Astrocyte (in vitro differentiated cells and primary cell): ENCODE data around the gene NHLRC3. TPM values are rescaled to one million over a fixed set of nuclear protein-coding genes. Genes with fewer than 3 reads are reported as not detected.

Experiments used
- DNase-seq: peaks from one replicate; pipeline ENCODE4 v3.0.0-alpha.2; 2010; ENCODE audit warnings: low read depth
- FAIRE-seq: peaks from 2 replicates; lab custom pipeline; 2011; peaks lifted over from hg19 to GRCh38; lab: Jason Lieb, UNC
- H2AFZ ChIP-seq: 2 replicates; pipeline ENCODE4 v1.6.0; 2012; ENCODE audit warnings: low read depth, low read length, inconsistent platforms
- H3K27ac ChIP-seq: 2 replicates; pipeline ENCODE4 v1.5.1; 2011; ENCODE audit warnings: low read depth, low read length, inconsistent platforms
- H3K27me3 ChIP-seq: 2 replicates; pipeline ENCODE4 v1.6.0; 2011; ENCODE audit warnings: low read length, inconsistent platforms; ENCODE audit not compliant: insufficient read depth
- H3K36me3 ChIP-seq: 2 replicates; pipeline ENCODE4 v1.5.1; 2011; ENCODE audit warnings: low read length, inconsistent platforms; ENCODE audit not compliant: insufficient read depth
- H3K4me1 ChIP-seq: 2 replicates; pipeline ENCODE4 v1.5.1; 2011; ENCODE audit warnings: low read length, inconsistent platforms; ENCODE audit not compliant: insufficient read depth
- H3K4me2 ChIP-seq: 2 replicates; pipeline ENCODE4 v1.6.0; 2012; ENCODE audit warnings: low read length, inconsistent platforms
- H3K4me3 ChIP-seq: 2 replicates; pipeline ENCODE4 v1.5.1; 2011; ENCODE audit warnings: low read depth, mild to moderate bottlenecking, low read length, inconsistent platforms; ENCODE audit not compliant: insufficient read depth
- H3K79me2 ChIP-seq: 2 replicates; pipeline ENCODE4 v1.6.0; 2012; ENCODE audit warnings: mild to moderate bottlenecking, low read length, inconsistent platforms; ENCODE audit not compliant: insufficient read depth
- H3K9ac ChIP-seq: 2 replicates; pipeline ENCODE4 v1.6.0; 2012; ENCODE audit warnings: mild to moderate bottlenecking, low read length, inconsistent platforms
- H3K9me3 ChIP-seq: 2 replicates; pipeline ENCODE4 v1.5.1; 2012; ENCODE audit warnings: low read depth, mild to moderate bottlenecking, low read length, inconsistent platforms; ENCODE audit not compliant: insufficient read depth
- H4K20me1 ChIP-seq: 2 replicates; pipeline ENCODE4 v1.6.0; 2012; ENCODE audit warnings: low read length, inconsistent platforms; ENCODE audit not compliant: insufficient read depth
- H3K27ac Mint-ChIP-seq: one replicate; pipeline ENCODE4 v1.8.0; 2021; ENCODE audit warnings: mild to moderate bottlenecking, mixed read lengths; ENCODE audit not compliant: unreplicated experiment
- H3K27me3 Mint-ChIP-seq: one replicate; pipeline ENCODE4 v1.8.0; 2021; ENCODE audit warnings: low read depth, mixed read lengths; ENCODE audit not compliant: unreplicated experiment
- H3K36me3 Mint-ChIP-seq: one replicate; pipeline ENCODE4 v1.8.0; 2021; ENCODE audit warnings: low read depth, mixed read lengths; ENCODE audit not compliant: unreplicated experiment
- H3K4me1 Mint-ChIP-seq: one replicate; pipeline ENCODE4 v1.8.0; 2021; ENCODE audit warnings: low read depth, mixed read lengths; ENCODE audit not compliant: unreplicated experiment
- H3K4me3 Mint-ChIP-seq: one replicate; pipeline ENCODE4 v1.8.0; 2021; ENCODE audit warnings: mild to moderate bottlenecking, moderate library complexity, mixed read lengths; ENCODE audit not compliant: unreplicated experiment
- H3K9me3 Mint-ChIP-seq: one replicate; pipeline ENCODE4 v1.8.0; 2021; ENCODE audit warnings: mild to moderate bottlenecking, mixed read lengths; ENCODE audit not compliant: unreplicated experiment
- CTCF ChIP-seq: IDR thresholded peaks from 2 replicates; pipeline ENCODE4 v1.5.1; 2011; ENCODE audit warnings: low read depth, mild to moderate bottlenecking, inconsistent platforms, low read length, moderate library complexity; ENCODE audit not compliant: insufficient read depth
- EZH2 ChIP-seq: IDR thresholded peaks from 2 replicates; pipeline ENCODE4 v1.6.1; 2012; ENCODE audit warnings: mild to moderate bottlenecking, low read length, inconsistent platforms; ENCODE audit not compliant: insufficient read depth
- total RNA-seq: library from RNA; stranded (reverse); gene quantifications from 2 replicates; pipeline ENCODE4 v1.2.1, GENCODE V29; 2021

NHLRC3 gene
- total RNA-seq, 1 donor from 2014 or later = 8.2 TPM

GRCh38 chr13:39037410-39037879, 811 bp upstream of the NHLRC3 start:
- Histone ChIP-seq H4K20me1 (peaks cover 30% of the 10 kb centered on the region), H3K36me3 (no peaks in the 10 kb centered on the region), H3K27me3 (no peaks in the 10 kb centered on the region), H3K4me3 (peak overlapping the region; percentile 96), H3K9ac (peak overlapping the region; percentile 87), H3K4me1 (peaks cover 3% of the 10 kb centered on the region), H2AFZ (peak overlapping the region; percentile 99), H3K27ac (peak overlapping the region; percentile 93), H3K9me3 (no peaks in the 10 kb centered on the region), H3K4me2 (peak overlapping the region; percentile 98), H3K79me2 (peaks cover 62% of the 10 kb centered on the region)
- Mint-ChIP-seq H3K27ac (no peak overlapping the region), H3K27me3 (no peaks in the 10 kb centered on the region), H3K4me1 (peaks cover 14% of the 10 kb centered on the region), H3K36me3 (no peaks in the 10 kb centered on the region), H3K4me3 (peak overlapping the region; percentile 93), H3K9me3 (no peaks in the 10 kb centered on the region)
- no peak for DNase-seq
- TF ChIP-seq CTCF (no peak), EZH2 (no peak)
- FAIRE-seq = no peak

DNA sequence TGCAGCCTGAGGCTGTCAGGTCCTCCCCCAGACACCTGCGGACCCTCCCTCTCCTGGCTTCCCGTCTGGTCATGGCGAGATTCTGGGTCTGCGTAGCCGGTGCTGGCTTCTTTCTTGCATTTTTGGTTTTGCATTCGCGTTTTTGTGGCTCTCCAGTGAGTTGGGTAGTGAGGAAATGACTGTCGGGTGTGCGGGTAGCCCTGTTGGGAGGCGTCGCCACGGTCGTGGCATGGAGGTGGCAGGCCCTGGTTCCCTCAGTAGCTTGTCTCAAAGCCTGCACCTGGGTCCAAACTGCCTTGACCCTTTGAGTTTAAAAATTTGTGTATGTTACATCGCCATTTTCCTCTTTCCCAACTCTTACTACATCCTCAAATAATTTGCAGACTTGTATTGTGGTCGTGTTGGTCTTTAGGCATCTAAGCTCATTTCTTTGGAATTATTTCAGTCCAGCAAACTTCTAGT, 344 bp downstream of the NHLRC3 start:
- Histone ChIP-seq H3K4me1 (peaks cover 3% of the 10 kb centered on the region), H3K27ac (peak overlapping the region; percentile 93), H3K79me2 (peaks cover 51% of the 10 kb centered on the region), H3K4me2 (peak overlapping the region; percentile 98), H3K4me3 (peak overlapping the region; percentile 96), H3K9ac (peak overlapping the region; percentile 87), H3K27me3 (no peaks in the 10 kb centered on the region), H4K20me1 (peaks cover 30% of the 10 kb centered on the region), H3K9me3 (no peaks in the 10 kb centered on the region), H2AFZ (peak overlapping the region; percentile 99), H3K36me3 (no peaks in the 10 kb centered on the region)
- peak overlapping the region; percentile 94 for H3K27ac Mint-ChIP-seq
- DNase-seq = peak; percentile 29
- peak; percentile 5 for FAIRE-seq
- no peaks in the 10 kb centered on the region for H3K27me3 Mint-ChIP-seq
- peaks cover 14% of the 10 kb centered on the region for H3K4me1 Mint-ChIP-seq
- TF ChIP-seq EZH2 = no peak
- no peak for TF ChIP-seq CTCF
- peak overlapping the region; percentile 93 for H3K4me3 Mint-ChIP-seq
- H3K36me3 Mint-ChIP-seq = no peaks in the 10 kb centered on the region
- no peaks in the 10 kb centered on the region for H3K9me3 Mint-ChIP-seq

DNA sequence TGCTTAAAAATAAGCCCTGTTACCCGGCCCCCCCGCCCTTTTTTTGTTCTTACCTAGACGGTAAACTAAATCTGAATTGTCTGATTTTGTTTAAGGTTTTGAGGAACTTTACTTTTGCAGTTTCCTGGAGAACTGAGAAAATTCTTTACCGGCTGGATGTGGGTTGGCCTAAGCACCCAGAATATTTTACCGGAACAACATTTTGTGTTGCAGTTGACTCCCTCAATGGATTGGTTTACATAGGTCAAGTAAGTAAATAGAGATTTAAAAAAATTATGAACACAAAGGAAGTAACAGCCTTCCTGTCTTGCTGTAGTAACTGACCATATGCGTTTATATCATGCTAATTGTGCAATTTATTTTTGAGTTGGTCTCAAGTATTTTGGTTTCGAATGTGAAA, 785 bp downstream of the NHLRC3 start:
- Histone ChIP-seq H3K36me3 (no peaks in the 10 kb centered on the region), H3K4me1 (peaks cover 3% of the 10 kb centered on the region), H3K9ac (peak overlapping the region; percentile 87), H3K4me2 (peak overlapping the region; percentile 98), H3K4me3 (peak overlapping the region; percentile 96), H4K20me1 (peaks cover 29% of the 10 kb centered on the region), H3K79me2 (peaks cover 47% of the 10 kb centered on the region), H2AFZ (peak overlapping the region; percentile 99), H3K27ac (no peak overlapping the region), H3K9me3 (no peaks in the 10 kb centered on the region), H3K27me3 (no peaks in the 10 kb centered on the region)
- H3K27ac Mint-ChIP-seq = no peak overlapping the region
- no peaks in the 10 kb centered on the region for H3K9me3 Mint-ChIP-seq
- TF ChIP-seq EZH2 (no peak), CTCF (no peak)
- DNase-seq = no peak
- H3K27me3 Mint-ChIP-seq = no peaks in the 10 kb centered on the region
- peaks cover 13% of the 10 kb centered on the region for H3K4me1 Mint-ChIP-seq
- peak overlapping the region; percentile 93 for H3K4me3 Mint-ChIP-seq
- FAIRE-seq = peak; percentile 26
- no peaks in the 10 kb centered on the region for H3K36me3 Mint-ChIP-seq
